Fibroblast of the conjunctiva (primary cell): ENCODE measurements around the gene C9orf152.
"Not testable (repeated sequence)": the region's sequence is repeated elsewhere in the genome, so short reads cannot be mapped to it uniquely, and the experiment has no call there.

Source experiments
- DNase-seq: peaks from one replicate; pipeline ENCODE4 v3.0.0-alpha.2; 2010; ENCODE audit warnings: low read depth

The C9orf152 gene

DNA sequence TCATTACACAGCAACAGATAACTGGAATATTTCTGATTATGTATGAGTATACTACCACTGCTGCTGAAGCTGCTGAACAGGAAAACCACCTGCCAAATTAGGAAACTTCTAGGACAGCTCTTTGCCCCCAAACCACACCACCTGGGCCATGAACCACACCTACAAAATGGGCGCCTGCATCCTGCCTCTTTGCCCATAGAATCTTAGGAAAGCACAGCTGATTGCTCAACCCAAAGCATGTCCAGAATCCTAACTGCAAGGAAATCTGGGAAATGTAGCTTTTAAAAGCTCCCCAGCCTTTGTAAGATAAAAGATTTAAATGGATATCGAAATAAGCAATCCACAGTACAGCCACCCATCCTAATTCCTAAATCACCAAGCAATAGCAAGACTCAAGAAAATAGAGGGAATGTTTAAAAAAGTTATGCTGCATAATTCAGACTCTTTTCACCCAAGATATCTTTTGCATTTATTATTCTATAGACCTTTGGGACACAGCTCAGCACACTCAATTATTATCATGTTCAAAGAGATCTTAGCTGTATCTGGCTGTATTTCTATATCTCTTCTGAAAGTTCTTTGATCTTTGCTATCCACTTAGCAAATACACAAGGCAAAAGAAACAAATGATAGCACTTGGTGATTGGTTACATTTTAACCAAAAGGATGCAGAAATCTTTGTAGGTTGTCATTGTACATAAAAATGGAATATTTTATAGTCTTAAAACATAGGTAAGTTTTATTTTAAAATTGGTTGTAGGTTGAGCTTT, 6.8 kb upstream of the C9orf152 start:
- DNase-seq = no peak

DNA sequence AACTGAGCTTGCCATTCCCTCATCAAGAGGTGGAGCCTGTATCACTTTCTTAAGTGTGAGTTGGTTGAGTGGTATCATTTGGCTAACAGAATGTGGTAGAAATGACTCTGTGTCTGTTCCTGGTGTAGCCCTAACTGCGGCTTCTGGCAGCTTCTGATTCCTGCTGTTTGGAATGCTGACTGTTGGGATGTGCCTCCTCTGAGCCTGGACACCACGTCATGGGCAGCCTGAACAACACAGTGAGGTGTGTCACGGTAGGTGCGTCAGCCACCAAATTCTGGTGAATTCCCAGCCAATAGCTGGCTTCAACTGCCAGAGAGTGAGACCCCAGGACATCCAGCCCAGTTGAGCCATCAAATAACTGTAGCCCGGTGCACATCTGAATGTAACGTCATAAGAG, 6.1 kb upstream of the C9orf152 start:
- DNase-seq = no peak

DNA sequence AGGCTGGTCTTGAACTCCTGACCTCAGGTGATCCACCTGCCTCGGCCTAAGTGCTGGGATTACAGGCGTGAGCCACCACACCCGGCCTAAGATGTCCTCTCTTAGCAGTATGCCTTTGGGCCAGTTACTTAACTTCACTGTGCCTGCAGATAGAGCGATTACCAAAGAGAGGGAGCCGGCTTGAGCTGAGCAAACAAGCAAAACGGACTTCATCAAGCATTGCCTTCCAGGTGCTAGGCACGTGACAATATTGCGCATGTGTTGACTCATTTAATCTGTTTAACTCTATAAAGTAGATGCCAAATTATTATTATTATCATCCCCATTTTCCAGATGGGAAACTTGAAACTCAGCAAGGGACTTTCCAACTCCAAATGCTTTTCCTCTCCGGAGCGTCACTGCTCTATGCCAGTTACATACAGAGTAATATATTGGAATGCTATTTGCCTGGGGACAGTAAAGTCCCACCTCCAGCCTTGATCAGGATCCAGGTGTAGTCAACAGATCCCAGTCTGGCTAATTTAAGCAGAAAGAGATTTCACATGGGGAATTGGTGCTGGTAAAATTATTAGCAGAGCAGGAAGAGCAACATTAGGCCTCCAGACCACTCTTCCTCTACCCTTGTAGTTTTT, 5.6 kb upstream of the C9orf152 start:
- no peak for DNase-seq

DNA sequence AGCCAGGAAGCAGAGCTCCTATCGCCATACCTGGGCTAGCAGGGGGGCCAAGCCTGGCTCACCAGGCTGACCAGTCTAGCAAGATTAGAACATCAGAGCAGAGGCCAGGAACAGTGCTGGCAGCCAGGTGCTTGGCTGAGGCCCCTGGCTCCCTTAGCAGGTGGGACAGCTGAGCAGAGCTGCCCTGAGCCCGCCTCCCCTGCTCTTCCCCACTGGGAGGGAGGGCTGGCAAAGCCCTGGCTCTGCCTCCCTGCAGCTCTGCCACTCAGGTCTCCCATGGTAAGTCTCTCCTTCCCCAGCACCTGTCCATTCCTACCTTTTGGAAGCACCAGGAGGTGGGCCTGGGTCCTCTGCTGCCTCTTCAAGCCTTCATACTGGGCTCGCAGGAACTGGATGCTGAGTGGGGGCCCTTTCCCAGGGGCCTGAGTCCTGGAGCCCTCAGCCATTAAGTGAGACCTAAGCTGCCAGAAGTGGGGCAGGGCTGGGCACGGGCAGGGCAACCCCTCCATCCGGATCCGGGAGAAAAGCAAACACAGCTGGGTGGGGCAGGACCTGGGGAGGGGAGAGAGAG, 803 bp downstream of the C9orf152 start:
- DNase-seq = no peak

DNA sequence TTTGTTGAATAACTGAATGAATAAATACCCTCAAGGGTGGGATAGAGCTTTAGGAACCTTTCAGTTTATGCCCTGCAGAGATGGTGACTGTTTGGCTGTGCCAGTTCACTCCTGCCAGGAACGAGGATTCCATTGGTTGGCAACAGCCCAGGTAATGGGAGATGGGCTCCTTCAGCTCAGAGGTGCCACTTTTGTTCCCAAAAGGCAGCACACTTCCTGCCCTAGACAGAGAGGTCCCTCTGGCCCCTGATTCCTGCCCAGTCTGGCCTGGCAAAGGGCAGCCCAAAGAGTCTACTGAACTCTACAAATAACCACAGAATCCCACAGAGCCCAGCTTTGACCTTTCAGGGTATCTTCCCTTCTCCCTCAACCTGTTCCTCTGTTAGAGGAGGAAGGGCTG, 1.6 kb downstream of the C9orf152 start:
- DNase-seq = no peak

DNA sequence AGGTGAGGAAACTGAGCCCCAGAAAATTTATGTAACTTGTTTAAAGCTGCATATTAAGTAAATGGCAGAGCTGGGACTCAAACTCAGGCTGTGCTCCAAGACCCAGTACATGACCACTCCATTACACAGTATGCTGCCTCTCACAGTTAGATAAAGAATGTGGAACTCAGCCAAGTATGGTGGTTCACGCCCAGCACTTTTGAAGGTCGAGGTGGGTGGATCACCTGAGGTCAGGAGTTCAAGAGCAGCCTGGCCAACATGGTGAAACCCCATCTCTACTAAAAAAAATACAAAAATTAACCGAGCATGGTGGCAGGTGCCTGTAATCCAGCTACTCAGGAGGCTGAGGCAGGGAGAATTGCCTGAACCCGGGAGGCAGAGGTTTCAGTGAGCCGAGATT, 2.3 kb downstream of the C9orf152 start:
- DNase-seq = not testable (repeated sequence)

DNA sequence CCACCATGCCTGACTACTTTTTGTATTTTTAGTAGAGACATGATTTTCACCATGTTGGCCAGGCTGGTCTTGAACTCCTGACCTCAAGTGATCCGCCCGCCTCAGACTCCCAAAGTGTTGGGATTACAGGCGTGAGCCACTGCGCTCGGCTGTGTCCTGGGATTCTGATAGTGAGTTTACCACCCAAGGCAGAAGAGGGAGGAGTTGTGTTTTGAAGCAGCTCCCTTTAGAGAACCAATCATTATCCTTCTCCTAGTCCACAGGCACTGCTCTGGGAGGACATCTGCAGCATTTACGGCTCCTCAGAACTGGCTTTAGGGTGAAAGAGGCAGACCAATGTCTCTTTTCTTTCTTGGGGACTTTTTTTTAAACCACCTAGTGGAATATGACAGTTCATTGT, 5.7 kb downstream of the C9orf152 start:
- no peak for DNase-seq

DNA sequence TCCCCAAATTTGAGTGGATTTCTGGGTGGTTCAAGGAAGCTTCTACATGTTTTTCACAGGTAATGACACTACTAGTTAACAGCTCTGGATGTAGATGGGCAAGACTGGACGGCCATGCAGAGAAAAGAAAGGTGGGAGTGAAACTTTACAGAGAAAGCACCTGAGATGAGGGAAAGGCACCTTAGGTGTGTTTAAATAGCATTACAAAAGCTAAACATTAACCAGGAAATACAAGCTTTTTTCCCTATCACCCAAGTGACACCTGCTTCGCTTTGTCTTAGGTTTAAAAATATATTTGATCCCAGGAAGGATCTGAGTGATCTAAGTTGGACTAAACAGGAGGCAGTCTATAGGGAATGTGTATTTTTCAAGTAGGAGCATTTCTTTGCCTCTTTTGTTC, 8.3 kb downstream of the C9orf152 start:
- DNase-seq = no peak

DNA sequence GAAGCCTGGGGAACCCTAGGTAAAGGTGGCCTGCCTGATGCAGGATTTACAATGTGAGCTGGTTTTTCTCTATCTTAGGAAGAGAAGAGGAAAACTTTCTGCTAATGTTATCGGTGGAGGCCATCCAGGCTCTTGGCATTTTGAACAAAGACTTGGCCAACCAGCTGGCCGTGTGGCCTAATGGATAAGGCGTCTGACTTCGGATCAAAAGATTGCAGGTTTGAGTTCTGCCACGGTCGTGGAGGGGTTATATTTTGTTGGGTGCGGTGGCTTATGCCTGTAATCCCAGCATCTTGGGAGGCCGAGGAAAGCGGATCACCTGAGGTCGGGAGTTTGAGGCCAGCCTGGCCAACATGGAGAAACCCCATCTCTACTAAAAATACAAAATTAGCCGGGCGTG, 9.6 kb downstream of the C9orf152 start:
- no peak for DNase-seq

DNA sequence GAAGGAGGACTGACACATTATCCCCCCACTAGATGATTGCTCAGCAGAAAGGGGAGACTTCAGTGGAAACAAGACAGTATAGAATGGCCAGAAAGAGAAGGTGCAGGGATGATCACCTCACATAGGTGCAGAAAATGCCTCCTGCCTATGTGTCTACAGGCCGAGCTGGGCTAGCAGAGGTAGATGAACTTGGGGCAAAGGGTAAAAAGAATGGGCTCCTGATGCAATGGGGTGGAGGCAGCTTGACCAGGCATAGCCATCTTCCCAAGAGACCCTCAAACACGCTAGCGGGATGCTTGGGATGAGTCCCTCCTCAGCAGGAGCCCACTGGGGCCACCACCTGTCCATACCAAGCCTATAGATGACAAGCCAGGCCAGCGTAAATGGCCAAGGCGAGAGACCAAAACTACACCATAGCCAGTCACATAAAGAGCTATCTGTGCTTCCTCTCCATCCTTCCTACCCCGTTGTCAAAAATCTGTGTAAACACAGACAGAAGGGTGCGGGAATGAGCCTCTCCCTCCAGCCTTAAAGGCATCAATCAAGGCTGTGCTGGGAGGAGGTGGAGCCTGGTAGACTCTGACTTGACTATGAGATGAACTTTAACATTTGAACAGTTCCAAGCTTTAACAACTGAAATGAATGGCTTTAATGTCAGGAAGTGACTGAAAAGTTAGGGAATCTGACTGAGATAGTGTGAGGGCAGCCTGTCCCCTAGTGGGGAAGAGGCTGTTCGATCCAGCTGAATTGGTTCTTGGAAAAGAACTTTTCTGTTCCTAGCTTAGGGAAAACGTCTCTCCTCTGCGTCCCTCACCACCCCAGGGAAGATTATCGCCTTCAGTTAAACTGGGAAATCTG, 10.4 kb downstream of the C9orf152 start:
- no peak for DNase-seq

DNA sequence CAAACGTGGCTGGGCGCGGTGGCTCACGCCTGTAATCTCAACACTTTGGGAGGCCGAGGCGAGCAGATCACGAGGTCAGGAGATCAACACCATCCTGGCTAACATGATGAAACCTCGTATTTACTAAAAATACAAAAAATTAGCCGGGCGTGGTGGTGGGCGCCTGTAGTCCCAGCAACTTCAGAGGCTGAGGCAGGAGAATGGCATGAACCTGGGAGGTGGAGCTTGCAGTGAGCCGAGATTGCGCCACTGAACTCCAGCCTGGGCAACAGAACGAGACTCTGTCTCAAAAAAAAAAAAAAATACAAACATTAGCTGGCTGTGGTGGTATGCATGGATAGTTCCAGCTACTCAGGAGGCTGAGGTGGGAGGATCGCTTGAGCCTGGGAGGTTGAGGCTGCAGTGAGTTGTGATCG, 11.9 kb downstream of the C9orf152 start:
- DNase-seq = not testable (repeated sequence)

DNA sequence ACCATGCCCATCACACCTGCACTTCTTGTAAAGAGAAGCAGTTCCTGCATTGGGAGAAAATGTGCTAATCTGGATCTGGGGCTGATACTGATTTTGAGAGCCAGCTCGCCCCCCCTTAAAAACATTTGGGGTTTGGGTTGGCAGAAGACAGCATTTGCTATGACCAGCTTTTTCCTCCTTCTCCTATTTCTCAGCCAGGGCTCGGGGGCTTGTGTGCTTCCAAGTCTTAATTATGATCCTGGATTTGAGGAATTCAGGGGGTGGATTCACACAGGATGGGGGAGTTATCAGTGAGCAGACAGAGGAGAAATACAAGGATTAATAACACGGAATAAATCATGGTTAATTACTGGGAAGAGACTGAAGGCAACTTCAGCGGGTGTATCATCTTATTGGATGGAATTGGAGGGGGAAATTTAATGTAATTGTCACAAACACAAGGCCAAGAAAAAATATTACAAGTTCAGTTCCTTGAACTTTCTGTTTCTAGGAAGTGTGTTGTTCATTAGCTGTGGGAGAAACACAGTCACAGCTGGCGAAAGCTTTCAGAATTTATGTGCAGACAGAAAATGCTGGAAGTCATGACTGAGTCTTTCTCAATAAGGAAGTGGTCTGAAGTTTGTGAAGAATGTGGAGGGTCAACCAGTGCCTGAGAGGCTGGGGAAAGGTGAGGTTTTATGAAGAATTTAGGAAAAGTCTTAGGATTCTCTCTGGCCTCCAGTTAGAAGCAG, 15.3 kb downstream of the C9orf152 start:
- peak; percentile 48 for DNase-seq

DNA sequence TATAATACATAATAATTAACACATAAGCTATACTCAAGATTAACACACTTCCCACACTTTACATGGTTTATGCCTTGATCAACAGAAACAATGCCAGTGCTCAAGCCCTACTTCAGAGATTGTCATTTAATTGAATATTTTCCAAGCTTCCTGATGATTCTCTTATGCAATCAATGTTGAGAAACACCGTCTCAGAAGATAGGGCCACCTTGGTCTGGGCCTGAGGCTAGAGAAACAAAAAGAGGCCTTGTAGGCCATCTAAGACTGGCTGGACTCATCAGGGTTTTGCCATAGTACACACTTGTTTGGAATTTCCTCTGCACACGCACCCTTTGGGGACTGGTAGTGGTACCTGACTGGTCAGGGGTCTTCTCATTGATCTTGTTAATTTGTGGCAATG, 16.3 kb downstream of the C9orf152 start:
- no peak for DNase-seq

DNA sequence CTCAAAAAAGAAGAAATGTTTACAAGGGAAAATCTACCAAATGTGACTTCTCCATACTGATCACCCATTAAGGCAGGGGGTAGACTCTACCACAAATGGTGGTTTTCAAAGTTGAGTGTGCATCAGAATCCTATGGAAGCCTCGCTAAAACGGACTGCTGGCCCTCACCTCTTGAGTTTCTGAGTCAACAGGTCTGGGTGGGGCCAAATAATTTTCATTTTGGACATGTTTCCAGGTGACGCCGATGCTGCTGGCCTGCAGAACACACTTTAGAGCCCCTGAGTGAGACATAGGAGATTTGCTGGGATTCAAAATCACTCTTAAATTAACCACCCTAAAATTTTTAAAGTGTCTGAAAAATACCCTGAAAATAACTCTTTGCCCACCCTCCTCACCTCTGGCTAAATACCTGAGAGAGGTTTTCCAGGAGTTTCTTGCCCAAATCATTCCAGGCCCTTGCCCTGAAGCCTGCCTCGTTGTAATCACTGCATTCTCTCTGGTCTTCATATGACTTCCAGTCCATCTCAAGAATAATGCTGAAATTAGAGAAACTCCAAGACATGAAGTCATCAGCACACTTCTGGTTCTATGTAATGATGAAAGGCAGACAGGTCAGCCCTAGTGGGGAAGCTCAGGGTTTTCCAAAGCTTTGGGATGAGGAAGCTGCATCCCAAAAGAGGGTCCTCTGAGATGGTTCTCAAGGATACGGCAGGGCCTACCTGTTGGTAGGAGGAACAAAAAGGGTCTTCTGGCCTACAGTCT, 18.2 kb downstream of the C9orf152 start:
- no peak for DNase-seq

DNA sequence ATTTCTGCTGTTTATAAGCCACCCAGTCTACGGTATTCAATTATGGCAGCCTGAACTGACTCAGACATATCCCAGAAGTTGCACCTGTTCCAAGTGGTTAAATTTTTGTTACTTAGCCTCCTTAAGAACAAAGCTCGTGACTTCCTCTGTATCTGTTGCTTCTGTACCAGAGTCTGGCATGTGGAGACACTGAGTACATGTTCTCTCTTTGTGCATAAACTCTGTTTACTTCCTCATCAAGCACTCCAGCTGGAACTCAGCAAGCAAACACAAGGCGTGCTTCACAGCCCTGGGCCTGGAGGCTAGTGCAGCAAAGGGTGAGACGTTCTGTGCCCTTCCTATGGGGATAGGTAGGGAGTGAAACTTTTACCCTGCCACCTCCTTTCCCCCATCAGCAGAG, 19.0 kb downstream of the C9orf152 start:
- no peak for DNase-seq

DNA sequence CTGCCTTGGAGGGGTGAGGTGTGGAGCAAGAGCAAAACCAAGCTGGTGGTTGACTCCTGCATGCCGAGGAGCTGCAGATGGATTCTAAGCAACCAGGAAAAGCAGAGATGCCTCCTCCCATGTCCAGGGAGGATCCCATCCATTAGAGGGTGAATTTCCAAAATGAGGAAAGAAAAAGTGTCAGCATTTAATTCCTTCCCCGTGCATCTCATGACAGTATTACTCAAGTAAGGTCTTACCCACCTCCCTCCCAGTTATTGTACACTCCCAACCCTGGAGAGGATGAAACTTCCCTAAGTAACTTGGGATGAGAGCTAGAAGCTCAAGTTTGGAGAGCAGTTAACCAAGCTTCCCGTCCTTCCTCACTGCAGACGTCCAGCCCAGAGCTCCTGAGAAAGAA, 19.9 kb downstream of the C9orf152 start:
- DNase-seq = no peak

DNA sequence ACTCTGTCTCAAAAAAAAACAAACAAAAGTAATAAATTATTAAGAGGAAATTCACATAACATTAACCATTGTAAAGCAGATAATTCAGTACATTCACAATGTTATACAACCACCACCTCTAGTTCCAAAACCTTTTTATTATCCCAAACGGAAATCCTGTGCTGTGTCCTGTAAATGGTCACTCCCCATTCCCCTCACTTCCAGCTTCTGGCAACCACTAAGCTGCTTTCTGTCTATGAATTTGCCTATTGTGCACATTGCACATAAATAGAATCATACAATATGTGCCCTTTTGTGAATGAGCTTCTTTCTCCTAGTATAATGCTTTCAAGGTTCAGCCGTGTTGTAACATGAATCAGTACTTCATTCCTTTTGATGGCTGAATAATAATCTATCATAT, 20.8 kb downstream of the C9orf152 start:
- no peak for DNase-seq

DNA sequence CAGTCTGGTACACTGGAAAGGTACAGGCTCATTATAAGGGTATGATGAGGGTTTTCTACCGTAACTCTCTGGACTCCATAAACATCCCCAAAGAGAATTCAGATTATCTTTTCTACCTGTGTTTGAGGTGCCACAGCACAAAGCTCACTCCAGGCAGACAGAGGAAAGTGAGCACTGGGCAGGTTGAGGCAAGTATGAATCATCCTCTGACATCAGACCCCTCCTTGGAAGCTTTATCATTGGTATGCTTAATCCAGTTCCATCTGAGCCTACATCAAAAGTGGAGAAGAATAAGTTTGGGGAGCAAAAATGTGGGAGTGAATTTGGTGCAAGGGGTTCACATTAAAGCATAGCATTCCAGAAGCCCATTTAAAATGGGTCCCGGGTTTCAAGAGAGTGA, 21.7 kb downstream of the C9orf152 start:
- DNase-seq = no peak

DNA sequence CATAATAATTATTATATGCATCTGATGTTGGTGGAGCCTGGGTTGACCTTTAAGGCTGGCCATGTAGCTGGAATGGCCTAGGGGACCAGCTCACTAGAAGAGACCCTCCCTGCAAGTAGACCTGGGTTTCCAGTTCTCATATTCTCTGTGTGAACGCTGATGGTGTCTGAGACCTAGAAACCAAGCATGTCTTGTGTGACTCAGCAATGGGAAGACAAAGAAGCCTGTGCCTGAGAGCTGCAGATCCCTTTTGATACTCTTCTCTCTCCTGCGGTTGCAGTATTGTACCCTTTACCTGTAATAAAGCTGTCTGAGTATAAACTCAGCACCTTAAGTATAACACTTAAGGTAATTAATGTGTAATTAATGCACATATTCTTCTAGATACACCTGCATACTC, 22.2 kb downstream of the C9orf152 start:
- DNase-seq = no peak

DNA sequence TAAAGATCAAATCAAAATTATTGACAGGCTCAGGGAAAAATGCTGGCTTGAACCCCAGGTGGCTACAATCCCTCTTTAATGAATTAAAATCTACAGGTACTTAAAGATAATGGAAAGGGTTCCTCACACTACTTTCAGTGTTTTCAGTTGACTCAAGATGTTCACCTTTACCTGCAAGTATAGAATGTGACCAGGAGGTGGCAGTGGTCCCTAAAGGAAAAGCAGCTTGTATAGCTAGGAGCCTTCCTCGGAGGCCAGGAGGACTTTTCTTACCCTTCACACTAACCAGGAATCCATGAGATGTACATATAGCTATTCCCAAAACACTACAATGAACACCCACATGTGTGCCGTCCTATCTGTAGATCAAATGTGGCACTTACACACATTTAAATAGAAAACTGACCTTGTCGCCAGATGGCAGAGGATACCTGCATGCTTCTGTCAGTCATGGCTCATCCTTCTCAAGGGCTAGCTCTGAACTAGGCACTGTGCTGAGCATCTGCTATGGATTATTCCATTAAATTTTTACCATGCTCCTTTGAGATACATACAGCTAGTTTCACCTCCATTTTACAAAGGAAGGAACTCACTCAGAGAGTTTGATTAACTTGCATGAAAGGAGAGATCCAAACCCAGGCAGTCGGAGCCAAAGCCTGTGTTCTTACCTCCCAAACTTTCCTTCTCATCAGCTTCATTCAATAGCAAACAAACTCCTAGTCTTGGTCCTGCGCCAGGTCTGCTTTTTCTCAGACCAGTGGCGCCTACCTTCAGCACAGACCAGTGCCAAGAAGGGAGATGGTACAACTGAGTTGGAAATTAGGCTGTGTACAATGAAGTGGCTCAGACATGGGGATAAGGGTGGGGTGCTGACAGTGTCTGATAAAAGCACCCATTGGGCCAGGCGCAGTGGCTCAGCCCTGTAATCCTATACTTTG, 24.5 kb downstream of the C9orf152 start:
- DNase-seq = peak; percentile 66
